ENCODE measurements around the gene ZNF205.

DNA sequence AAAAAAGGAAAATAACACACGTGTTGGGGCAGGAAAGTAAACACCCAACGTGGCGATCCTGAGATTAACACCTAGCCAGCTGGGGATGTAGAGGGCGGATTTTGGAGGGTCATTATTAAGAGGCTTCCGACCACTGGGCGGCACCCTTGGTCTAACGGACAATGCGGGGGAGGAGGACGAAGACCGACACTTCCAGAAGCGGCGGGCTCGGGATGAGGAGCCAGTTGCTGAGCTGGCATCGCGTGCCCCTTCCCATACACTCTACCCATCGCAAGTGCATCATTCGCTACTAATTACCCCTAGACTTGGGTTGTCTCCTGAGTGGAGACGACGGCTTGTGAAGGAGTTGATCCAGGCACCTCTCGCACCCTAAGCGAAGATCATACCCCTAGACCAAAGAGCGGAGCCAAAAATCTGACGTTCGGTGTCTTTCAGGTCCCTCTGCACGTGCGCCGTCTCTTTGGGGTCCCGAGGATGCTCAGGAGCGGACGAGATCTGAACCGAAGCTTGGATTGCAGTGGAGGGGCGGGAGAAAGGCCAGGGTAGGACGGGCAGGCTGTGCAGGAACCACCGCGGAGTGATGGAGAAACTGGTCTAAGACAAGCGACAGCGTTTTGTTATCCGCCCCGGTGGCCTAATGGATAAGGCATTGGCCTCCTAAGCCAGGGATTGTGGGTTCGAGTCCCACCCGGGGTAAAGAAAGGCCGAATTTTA lies 40.0 kb downstream of the ZNF205 start:
- TF ChIP-seq POLR2A (IDR thresholded peaks at IDR 0.05; ENCODE audit: low read length) (no peak), GATA1 (IDR thresholded peaks at IDR 0.05; ENCODE audit: low read depth, low read length) (no peak)

Measured in erythroblast (primary cell).